Calu3 (cell line): ENCODE data around the gene NR1H3. TPM values are rescaled to one million over a fixed set of nuclear protein-coding genes. Genes with fewer than 3 reads are reported as not detected.
"Not testable (repeated sequence)": the region's sequence is repeated elsewhere in the genome, so short reads cannot be mapped to it uniquely, and the experiment has no call there.

Experiments
- Bru-seq: library from RNA; stranded (reverse); fragments of 400-500 nt; gene quantifications from one replicate; lab custom pipeline; 2021; lab: Mats Ljungman, UMichigan
- BruChase-seq, 2 experiments: library from RNA; stranded (reverse); fragments of 400-500 nt; gene quantifications; one replicate each; lab custom pipeline; 2021; lab: Mats Ljungman, UMichigan
- BruUV-seq: library from RNA; stranded (reverse); fragments of 400-500 nt; replicated peaks from 2 replicates; lab custom pipeline; 2021; lab: Mats Ljungman, UMichigan
- CTCF ChIA-PET: fragments of 300-600 bp; sonication (Branson Sonifier 250); formaldehyde crosslinking; loops from one replicate; lab custom pipeline; 2022; ENCODE audit warnings: antibody characterized with exemption; lab: Charles Lee
- DNase-seq: peaks from one replicate; pipeline ENCODE4 v3.0.0; 2022
- H3K27ac Mint-ChIP-seq: one replicate; pipeline ENCODE4 v1.8.0; 2022; ENCODE audit warnings: mixed read lengths; ENCODE audit not compliant: unreplicated experiment
- H3K27me3 Mint-ChIP-seq: one replicate; pipeline ENCODE4 v1.8.0; 2022; ENCODE audit warnings: mixed read lengths; ENCODE audit not compliant: unreplicated experiment
- H3K36me3 Mint-ChIP-seq: one replicate; pipeline ENCODE4 v1.8.0; 2022; ENCODE audit warnings: mild to moderate bottlenecking, moderate library complexity, mixed read lengths; ENCODE audit not compliant: insufficient read depth, unreplicated experiment
- H3K4me1 Mint-ChIP-seq: one replicate; pipeline ENCODE4 v1.8.0; 2022; ENCODE audit warnings: mild to moderate bottlenecking, low read depth, mixed read lengths; ENCODE audit not compliant: unreplicated experiment
- H3K4me3 Mint-ChIP-seq: one replicate; pipeline ENCODE4 v1.8.0; 2022; ENCODE audit warnings: mild to moderate bottlenecking, low read depth, moderate library complexity, mixed read lengths; ENCODE audit not compliant: unreplicated experiment
- H3K9me3 Mint-ChIP-seq: one replicate; pipeline ENCODE4 v1.8.0; 2022; ENCODE audit warnings: low read depth, mixed read lengths; ENCODE audit not compliant: unreplicated experiment
- CTCF ChIP-seq: fragments of 200-600 bp; IDR thresholded peaks from one replicate; pipeline ENCODE4 v1.8.0; 2022; ENCODE audit warnings: antibody characterized with exemption; ENCODE audit not compliant: unreplicated experiment
- intact Hi-C: fragments of 100-400 bp; cut with micrococcal nuclease; formaldehyde crosslinking; loops from one replicate; pipeline ENCODE4 v1.10.0; 2022; ENCODE audit not compliant: unreplicated experiment
- long read RNA-seq: library from polyadenylated mRNA; stranded (forward); transcript quantifications from one replicate; pipeline ENCODE4 v2.0.0, GENCODE V29; 2022
- total RNA-seq: library from RNA; stranded (reverse); gene quantifications from 2 replicates; pipeline ENCODE4 v1.2.3, GENCODE V29; 2022

Gene NR1H3
- 11.4 and 14.2 TPM in 2 replicates for total RNA-seq
- Bru-seq, nascent RNA: percentile 45 among the genes with signal in this experiment
- BruChase-seq, experiment 1, labeled RNA remaining after a 6-hour chase: percentile 45 among the genes with signal in this experiment
- BruChase-seq, experiment 2, labeled RNA remaining after a 2-hour chase: percentile 58 among the genes with signal in this experiment
- long read RNA-seq, partial matches to known transcripts: 2 of 12 reads
- long read RNA-seq, other reads (novel, unspliced or antisense): 8 of 12 reads

DNA sequence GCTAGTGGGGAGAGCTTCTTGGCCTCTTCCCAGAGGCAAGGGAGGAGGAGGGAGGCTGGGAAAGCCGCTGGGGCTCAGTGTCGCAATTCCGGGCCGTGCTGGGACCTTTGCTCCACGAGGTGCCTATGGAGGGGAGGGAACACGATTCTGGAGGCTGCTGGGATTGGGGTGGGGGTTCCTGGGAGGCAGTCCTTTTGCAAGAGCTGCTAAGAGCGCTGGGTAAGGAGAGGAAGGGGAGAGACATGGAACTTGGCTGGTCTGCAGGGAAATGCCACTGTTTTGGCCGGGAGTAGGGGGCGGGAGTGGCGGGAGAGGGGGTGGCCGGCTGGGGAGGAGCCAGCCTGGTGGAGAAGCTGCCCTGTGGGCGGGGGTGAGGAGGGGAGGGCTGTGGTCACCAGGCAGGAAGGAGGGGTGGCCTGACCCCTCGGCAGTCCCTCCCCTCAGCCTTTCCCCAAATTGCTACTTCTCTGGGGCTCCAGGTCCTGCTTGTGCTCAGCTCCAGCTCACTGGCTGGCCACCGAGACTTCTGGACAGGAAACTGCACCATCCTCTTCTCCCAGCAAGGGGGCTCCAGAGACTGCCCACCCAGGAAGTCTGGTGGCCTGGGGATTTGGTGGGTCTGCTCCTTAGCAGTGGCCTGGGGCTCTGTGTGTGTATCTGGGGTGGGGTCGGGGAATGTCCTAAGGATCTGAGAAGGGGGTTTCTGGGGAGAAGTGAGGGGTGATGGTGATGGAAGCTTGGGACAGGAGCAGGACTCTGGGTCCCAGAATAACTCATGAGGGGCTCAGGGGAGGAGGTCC lies at the start of gene NR1H3:
TSS of gene NR1H3 (plus strand) at position 480 of the 800 bp plus-strand sequence. CDS start 1,221 bp downstream, outside the sequence.
- Mint-ChIP-seq H3K4me1 (peaks cover 43% of the 10 kb centered on the region), H3K27me3 (no peaks in the 10 kb centered on the region), H3K27ac (no peak within 1 kb of the TSS), H3K4me3 (peak within 1 kb of the TSS; percentile 28), H3K9me3 (no peaks in the 10 kb centered on the region), H3K36me3 (peaks cover 5% of the 10 kb centered on the region)
- BruUV-seq: no TSS peak
- peak; percentile 34 for DNase-seq
- intact Hi-C loops: loop anchor here (2.0 to 10.0 kb wide), 4 partner anchors 40 to 97 kb away; partner anchors contain the start of genes ARFGAP2 and MYBPC3
- TF ChIP-seq CTCF: peak; percentile 25
- CTCF ChIA-PET: interaction anchor here (0.6 to 2.7 kb wide), 7 partner anchors 10 to 97 kb away, joined by 3 to 22 read pairs (median 8); partner anchors contain the start of genes ACP2, ARFGAP2 and DDB2

- peaks cover 13% of the 10 kb centered on the region for H3K27me3 Mint-ChIP-seq
These were observed 49.7 kb upstream of the NR1H3 start for GRCh38 chr11:47208008-47208552.

DNA sequence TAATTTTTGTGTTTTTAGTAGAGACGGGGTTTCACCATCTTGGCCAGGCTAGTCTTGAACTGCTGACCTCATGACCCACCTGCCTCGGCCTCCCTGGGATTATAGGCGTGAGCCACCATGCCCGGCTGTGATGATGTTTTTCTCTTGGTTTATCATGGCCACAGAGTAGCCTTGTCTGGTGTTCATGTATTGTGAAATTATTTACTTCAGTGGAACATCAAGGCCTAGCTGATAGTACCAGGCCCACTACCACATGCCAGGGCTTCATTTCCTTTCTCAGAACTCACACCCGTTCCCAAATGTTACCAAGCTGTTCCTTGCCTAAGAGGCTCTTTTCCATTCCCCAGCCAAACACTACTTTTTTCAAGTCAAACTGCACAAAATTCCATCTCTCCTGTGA lies 49.2 kb upstream of the NR1H3 start:
- Mint-ChIP-seq H3K27me3 (peaks cover 13% of the 10 kb centered on the region), H3K4me1 (peaks cover 5% of the 10 kb centered on the region), H3K9me3 (no peaks in the 10 kb centered on the region), H3K4me3 (no peak overlapping the region), H3K36me3 (no peaks in the 10 kb centered on the region), H3K27ac (no peak overlapping the region)
- BruUV-seq: no TSS peak
- intact Hi-C loops: no loop called here
- no peak for DNase-seq
- CTCF ChIA-PET: no interaction called here
- TF ChIP-seq CTCF: no peak

More at GRCh38 chr11:47208008-47208552, 49.7 kb upstream of the NR1H3 start:
- H3K9me3 Mint-ChIP-seq, DNase-seq, H3K4me3 Mint-ChIP-seq, H3K36me3 Mint-ChIP-seq, BruUV-seq, H3K4me1 Mint-ChIP-seq, H3K27ac Mint-ChIP-seq, intact Hi-C loops: not testable (repeated sequence)
- CTCF ChIA-PET: interaction anchor here (0.6 to 0.9 kb wide), 2 partner anchors 52 to 484 kb away, joined by 3 read pairs; no protein-coding TSS in a partner anchor

- intact Hi-C loops: loop anchor here (5.0 kb wide), 1 partner anchor 36 kb away; the partner anchor contains the start of gene ARFGAP2
- Mint-ChIP-seq H3K27ac (no peak overlapping the region), H3K4me1 (peaks cover 27% of the 10 kb centered on the region), H3K36me3 (peaks cover 31% of the 10 kb centered on the region), H3K9me3 (no peaks in the 10 kb centered on the region), H3K4me3 (no peak overlapping the region), H3K27me3 (peaks cover 3% of the 10 kb centered on the region)
- no peak for DNase-seq
- CTCF ChIA-PET: no interaction called here
- TF ChIP-seq CTCF: no peak
- BruUV-seq: no TSS peak
These were observed 44.9 kb upstream of the NR1H3 start for GRCh38 chr11:47212938-47213337.
